GM18499 (cell line): ENCODE measurements around the gene C11orf71.
A peak's percentile ranks its signal among the peaks of the same experiment; 100 is the strongest.

Experiments
- ATAC-seq: cut with Tn5 transposase; IDR thresholded peaks from one replicate; pipeline ENCODE4 v1.9.1; 2021; ENCODE audit warnings: moderate number of reproducible peaks; ENCODE audit not compliant: insufficient read depth, unreplicated experiment

C11orf71 gene

GRCh38 chr11:114400915-114401223 is 558 bp upstream of the C11orf71 start:
- ATAC-seq = no peak

DNA sequence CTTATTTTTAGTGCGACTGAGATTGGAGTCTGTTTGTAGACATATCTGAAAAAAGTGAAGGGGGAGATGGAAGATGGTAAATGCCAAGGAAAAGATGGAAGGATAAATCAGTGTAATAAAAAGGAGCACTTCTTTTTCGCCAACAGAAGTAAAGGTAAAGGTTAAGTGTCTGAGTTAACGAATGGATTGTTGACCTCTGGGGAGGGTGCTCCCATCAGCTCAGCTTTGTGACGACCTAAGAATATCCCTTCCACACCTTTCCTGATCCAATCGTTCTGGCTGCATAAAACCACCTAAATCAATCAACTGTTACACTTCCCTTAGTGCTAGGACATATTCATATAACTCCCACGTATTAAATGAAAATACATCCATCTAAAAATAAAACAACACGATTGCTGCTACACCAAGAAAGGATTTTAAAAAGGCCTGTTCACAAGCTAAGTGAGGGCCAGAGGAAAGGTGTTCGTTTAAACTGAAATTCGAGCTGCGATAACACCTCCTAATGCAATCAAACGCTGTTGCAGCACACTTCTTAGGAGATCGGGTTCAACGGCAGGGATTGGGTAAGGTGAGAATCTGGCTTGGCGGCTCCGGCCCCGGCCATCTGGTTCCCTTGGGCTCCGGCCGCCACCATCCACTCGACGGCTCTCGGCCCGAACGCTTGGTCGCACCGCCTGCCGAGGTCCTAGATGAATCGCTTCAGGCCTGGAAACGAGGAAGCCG is 658 bp downstream of the C11orf71 start:
- peak; percentile 13 for ATAC-seq

DNA sequence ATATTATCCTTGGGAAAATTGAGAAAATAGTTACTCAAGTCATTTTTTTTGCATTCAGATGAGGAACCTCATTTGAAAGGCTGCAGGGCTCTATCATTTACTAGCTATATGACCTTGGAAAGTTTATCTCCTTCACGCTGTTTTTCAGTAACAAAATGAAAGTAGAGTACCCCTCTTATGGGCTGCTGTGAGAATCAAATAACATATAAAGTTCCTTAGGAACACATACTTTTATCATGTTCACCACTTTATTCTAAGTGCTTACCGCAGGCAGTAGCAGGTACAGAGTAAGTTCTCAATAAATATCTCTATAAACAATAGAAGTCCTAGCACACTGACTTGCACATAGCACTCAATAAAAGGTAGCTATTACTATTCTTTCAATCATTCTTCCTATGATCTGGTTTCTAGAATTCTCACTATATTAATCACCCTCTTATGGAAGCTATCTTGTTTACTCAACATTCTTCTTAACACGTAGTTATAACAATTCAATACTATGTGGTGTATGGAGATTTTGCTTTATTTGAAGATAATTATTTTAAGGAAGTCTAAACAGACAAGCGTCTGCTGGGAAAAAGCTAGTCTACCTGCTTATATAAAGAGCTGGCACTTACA is 1.9 kb downstream of the C11orf71 start:
- no peak for ATAC-seq

DNA sequence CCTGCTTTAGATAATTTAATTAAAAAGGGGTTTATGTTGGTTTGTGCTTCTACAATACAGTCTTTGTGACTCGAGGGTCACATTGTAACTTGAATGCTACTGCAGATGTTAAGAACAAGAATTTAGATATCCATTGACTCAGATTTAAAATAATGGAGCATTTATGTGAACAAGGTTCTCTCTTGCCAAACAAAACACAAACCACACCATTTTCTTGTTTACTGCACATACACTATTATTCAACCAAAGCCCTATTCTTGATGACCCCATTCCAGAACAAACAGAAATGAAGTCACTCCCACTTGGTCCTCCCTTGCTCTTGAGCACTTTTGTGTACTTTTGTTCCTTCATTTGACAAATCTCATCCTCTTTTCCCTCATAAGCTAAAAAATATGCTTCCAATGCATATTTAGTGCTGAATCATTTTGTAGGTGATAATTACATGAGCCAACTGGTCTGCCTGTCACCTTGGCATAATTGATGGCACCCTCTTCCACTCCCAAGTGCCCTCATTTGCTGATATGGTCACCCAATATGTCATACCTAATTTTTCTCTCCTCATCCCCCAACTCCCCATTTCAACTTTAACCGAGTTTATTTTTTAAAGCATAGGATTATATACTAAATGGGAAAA is 2.8 kb downstream of the C11orf71 start:
- no peak for ATAC-seq

DNA sequence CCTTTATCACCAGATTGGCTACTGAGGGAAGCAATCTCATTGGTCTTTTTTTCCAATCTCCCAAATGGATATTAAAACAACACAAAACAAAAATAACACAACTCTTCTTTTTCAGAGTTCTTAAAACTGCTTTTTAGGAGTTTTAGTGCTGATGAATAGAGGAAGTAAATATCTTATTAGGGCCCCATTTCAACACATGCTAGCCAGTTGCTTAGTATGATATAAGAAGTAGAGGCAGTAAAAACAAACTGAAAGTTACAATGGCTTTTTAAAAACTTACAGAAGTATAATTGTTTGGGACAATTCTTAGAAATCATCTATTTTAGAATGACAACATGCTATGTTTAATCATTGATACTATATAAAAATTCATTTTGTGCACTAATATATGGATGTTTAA is 3.4 kb downstream of the C11orf71 start:
- ATAC-seq = no peak

DNA sequence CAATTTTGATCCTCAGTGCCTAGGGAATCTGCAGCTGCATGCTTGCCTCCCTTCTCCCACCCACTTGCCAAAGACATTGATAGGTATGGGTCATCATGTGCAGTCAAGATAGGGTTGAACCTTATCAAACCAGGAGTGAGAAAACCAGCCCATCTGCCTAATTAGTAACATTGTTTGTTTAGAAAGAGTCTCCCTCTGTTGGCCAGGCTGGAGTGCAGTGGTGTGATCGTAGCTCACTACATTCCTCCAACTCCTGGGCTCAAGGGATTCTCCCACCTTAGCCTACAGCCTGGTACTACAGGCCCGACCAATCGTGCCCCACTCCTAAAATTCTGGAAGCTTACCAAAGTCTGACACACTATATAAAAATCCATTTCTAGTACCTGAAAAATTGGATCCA is 4.6 kb downstream of the C11orf71 start:
- no peak for ATAC-seq

DNA sequence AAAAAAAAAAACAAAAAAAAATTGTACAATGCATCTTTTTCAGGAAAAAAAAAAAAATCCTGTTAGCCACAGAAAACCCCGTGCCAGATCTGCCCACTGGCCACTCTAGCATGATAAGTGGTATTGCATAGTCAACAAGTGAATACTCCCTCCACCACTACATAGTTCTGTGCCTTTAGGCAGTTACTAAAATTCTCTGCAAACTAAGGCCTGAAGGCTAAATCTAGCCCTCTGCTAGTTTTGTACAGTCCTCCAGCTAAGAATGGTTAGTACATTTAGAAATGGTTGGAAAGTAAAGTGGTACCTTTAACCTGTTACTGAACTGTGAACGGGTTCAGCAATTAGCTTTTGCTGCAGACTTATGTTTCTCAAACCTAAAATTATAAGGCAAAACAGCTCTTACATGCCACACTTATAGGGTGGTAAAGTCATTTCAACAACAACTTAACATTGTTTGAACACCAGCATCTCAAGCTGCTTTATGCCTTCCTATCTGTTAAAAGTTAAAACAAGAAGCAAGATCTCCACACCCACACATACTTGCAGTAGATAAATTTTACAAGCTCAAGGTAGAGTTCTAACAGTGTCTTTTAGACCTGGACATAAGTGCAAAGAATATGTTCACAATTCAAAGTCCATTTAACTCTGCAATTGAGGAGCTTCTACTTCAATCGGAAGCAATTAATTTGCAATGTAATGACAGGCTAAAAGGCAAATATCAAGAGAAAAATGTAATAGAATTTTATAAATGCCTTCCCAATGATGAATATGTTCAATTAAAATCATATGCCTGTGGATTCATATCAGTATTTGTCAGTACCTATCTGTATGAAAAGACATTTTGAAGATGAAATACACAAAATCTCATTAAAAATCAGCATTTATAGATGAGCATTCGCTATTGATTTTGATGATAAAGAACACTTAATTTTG is 7.3 kb downstream of the C11orf71 start:
- no peak for ATAC-seq

DNA sequence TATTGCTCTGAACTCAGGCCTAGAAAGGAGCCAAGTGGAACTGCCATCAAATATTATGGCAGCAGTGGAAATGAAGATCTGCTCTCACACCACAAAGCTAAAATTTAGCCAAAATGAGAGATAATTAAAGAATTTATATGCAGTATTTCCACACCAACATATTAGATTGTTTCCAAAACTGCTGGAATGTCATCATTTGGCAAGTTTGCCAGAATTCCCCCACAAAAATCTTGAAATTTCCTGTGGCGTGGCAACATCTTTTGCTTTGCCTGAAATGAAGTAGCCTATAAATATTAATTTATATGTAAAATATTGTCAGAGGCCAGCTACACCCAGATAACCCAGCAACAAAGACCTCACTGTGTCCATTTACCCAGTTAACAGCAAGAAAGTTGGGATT is 13.8 kb downstream of the C11orf71 start:
- ATAC-seq = no peak

DNA sequence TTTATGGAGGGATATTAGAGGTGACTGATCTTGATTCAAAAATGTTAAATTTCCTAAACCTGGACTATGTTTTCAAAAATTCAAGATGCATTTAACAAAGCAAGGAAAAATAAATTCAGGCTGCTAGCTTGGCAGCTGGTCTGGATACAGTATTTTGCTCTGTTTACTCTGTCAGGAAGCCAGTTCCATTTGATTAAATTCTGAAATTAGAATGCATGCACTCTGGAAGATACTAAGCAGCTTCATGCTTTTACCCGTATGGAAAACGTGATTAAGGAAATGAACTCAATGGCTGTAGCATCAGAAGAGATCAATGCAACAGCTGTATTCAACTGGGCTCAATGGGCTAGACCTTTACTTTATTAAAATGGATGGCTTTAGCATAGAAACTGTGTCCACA is 14.2 kb downstream of the C11orf71 start:
- no peak for ATAC-seq

DNA sequence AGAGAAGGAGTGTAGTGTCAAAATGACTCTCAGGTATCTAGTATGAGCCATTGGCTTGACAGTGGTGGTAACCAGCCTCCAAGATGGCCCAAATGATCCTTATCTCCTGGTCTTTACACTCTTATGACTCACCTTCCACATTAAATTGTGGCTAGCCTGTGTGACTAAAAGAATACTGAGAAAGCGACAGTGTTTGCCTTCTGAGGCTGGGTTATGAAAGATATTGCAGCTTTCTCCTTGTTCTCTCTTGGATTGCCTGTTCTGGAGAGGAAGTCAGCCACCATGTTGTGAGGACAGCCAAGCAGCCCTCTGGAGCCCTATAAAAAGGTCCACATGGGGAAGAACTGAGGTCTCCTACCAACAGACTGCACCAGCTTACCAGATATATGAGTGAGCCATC is 15.8 kb downstream of the C11orf71 start:
- ATAC-seq = no peak

- no peak for ATAC-seq
Measured at GRCh38 chr11:114382509-114382908, 17.8 kb downstream of the C11orf71 start.

- no peak for ATAC-seq
Measured at GRCh38 chr11:114379394-114380069, 20.8 kb downstream of the C11orf71 start.

DNA sequence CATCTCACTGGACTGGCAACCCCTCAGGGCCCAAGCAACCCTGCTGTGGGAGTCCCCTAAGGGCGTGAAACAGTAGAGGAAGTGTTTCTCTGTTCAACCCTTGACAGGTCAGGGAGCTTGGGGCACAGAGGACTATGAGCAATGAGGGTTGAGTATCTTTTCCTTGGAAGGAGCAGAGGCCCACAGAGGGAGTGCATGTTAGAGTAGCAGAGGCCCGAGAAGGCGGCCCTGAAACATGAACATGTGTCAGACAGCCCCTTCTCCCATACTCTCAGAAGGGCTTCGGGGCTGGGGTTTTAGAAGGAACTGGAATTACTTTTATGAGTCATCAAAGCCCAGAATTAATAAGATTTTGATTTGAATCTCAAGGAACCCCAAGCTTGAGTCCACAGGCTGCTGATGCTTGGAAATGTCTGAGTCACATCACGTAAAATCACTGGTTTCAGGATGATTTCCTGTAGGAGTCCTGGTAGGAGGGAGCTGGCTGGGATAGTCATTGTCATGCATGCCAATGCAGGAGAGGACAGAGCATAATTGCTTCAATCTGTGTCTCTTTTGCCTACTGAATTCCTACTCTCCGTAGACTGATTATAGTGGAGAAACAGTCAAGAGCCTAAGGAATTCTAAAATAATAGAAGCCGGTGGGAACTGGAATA is 22.6 kb downstream of the C11orf71 start:
- ATAC-seq = no peak

DNA sequence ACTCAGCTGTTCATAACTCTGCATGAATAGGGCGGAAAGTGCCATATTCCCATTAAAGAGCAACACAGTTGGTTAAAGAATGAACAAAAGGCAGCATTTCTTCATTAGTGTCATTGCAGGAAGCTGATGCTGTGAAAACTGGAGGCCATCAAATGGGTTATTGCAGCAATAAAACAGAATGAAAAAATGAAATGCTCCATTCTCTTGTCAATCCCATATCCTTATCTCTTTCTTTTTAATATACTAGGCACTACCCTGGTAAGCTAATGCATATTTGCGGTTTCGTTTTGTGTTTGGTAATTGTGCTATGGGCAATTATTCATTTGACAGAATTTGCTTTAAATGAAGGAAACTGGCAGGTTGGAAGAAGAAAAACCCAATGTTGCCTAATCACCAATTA is 25.3 kb downstream of the C11orf71 start:
- ATAC-seq = no peak

GRCh38 chr11:114368918-114369680 is 31.2 kb downstream of the C11orf71 start:
- no peak for ATAC-seq

- ATAC-seq = no peak
Measured at GRCh38 chr11:114367244-114367957, 32.9 kb downstream of the C11orf71 start.

DNA sequence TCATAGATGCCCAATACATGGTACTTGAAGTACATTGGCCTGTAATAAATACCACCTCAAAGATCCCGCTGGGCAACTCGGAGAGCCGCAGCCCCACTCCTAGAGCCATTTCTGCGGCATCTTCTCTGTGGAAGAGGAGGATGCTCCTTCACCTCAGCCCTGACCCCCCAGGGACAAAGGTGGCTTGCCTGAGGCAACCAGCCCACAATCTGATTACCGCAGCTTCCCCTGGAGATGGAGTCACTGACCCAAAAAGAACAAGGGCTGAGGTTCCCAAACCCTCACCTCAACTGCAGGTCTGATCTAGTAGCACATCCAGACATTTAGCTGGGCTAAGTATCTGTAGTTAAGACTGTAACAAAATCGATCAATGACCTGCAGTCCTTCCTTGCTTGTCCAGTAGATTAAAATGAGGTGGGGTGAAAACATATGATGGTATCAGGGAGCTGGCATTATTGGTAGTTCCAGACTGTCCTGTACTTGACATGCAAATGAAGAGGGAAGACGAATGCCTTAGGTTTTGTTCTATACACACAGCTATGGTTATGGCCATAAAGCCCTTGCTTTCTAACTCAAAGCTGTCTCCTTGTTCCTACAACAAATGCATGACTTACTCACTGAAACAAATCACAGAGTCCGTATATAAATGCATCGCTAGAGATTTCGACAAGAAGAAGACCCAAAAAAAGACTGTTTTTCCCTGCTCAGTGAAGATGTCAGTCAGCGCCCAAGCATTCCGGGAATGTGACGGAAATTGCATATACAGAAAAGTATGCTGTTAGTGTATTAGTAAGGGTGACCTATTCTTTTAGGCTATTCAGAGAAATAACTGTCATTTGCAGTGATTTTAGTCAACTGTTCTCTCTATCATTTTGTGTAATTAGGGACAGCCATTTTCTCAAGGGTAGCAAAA is 33.7 kb downstream of the C11orf71 start:
- no peak for ATAC-seq
